ENCODE results near the gene RIMBP3C.
A peak's percentile ranks its signal among the peaks of the same experiment; 100 is the strongest.
"Not testable (repeated sequence)": the region's sequence is repeated elsewhere in the genome, so short reads cannot be mapped to it uniquely, and the experiment has no call there.

The RIMBP3C gene

DNA sequence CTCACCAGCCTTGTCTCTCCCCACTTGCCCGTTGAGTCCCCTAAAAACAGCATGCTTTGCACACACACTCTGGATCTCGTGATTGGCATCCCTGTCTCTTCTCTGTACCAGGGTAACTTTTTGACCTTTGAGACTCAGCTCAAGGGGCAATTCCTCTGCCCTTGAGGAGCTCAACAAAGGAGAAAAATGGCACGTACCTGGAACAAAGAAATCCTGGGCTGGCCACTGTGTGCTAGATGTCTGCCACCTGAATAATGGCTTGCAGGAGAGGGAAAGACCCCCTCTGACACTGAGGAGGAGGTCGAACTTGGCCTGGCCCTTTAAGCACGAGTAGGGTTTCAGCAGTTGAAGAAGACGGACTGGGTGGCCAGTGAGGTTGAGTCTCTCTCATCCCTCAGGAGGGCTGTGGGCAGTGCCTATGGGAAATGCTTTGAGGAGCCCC is 22.1 kb upstream of the RIMBP3C start:
- no peak for DNase-seq (ENCODE audit: low spot score)

DNA sequence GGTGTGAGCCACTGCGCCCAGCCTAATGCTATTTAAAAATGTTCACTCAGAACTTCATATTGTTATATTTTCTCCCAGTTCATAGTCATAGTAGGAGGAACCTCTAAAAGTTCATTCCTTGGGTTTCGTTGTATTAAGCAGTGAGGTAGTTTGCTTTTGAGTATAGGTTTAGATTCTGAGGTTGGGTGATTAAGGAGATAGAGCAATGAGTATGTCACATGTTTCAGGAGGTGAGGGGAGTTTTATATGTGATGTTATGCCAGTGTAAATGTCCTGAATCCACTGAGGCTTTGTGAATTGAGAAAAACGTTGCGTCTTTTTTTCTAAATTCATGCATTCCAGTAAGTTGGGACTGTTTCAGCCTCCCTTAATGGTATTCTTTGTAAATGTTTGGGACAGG is 20.4 kb upstream of the RIMBP3C start:
- DNase-seq (ENCODE audit: low spot score): no peak

DNA sequence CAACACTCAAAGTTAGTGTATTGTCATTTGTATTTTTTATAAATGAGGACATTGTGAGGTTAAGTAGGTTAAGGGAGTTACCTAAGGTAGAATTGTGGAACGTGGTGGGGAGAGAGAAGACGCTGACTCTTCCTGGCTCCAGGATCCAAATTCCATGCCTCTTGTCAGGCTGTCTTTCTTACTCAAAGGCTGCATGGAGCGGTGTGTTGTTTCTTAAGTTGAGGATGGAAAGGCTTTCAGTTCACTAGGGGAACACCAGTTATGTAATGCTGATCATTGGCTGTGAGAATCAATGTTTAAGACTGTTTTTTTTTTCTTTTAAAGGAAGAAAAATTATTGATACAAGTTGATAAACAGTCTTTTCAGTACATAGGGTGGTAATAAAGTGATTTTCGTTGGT is 19.1 kb upstream of the RIMBP3C start:
- DNase-seq (ENCODE audit: low spot score): no peak

GRCh38 chr22:21569459-21570170 is 18.4 kb upstream of the RIMBP3C start:
- no peak for DNase-seq (ENCODE audit: low spot score)

GRCh38 chr22:21569076-21569427 is 17.8 kb upstream of the RIMBP3C start:
- DNase-seq (ENCODE audit: low spot score): not testable (repeated sequence)

DNA sequence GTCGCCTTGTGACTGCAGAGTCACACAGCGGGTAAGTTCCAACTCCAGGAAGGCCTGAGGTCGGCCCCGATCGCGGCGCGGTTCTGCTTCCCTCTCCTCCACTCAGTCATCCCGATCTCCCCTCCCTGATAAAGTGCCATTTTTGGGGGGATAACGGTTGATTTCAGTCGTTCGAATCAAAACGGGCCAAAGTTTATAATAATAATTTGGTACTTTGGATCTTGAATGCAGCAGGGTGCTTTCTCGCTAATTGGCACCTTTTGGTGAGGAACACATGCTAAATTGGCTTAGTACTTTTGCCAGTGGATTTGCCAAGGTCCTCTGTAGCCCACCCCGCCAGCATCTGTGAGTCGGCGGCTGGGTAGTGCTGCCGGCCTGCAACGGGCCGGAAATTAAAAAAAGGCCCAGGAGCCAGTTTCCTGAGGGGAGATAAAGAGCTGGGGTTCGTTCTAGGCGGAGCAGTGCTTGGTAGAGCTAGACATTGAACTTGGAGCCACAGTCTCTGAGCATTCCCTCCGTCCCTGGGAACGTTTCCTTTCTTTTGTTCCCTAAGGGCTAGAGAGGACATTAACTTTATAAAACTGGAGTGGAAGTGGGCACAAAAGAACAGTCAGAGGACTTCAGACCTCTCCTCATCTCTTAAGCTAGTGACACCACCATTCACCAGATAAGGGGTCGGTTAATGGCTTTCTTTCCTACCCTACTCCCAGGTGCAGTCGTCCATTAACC is 17.2 kb upstream of the RIMBP3C start:
- no peak for DNase-seq (ENCODE audit: low spot score)

DNA sequence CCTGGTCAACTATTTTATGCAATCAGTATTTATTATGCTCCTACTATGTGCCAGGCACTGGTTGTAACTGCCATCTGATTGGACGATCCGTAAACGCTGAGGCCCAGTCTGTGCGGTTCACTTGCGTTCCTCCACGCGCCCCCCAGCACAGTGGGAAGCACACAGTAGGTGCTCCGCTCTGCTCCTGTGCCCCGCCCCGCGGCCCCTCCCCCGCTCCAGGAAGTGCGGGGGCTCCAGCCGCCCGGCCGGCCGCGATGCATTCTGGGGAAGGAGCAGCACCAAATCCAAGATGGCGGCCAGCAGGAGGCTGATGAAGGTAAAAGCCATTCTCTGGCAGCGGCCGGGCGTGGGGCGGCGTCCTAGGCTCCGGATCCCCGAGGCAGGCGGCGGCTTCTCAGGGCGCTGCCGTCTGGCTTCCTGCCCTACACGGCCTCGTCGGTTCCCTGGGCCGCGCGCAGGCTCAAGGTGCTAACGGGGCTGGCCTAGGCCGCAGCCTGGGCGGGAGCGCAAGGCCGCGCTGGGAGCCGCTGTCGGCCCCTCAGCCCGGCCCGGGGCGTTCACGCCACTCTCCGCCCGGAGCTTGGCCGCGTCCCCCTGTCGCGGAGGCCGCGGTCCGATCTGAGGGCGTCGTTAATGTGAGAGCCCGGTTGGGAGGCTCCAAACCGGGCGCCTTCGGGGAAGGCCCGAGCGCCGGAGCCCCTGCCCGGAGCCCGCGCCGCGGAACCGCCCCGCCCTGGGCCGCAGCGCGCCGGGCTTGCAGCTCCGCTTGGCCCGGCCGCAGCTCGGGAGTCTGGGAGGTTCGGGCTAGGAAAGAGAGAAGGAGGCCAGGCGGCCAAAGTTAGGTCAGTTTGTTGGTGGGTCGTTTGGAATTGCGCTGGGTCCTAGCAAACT is 16.4 kb upstream of the RIMBP3C start, which contains the start of gene UBE2L3:
Gene UBE2L3 (plus strand): TSS at position 259 of the 891 bp plus-strand sequence. CDS start 31 bp downstream, at position 290.
- peak; percentile 62 for DNase-seq (ENCODE audit: low spot score)

GRCh38 chr22:21564411-21564810 is 13.2 kb upstream of the RIMBP3C start:
- no peak for DNase-seq (ENCODE audit: low spot score)

- no peak for DNase-seq (ENCODE audit: low spot score)
These were observed 12.7 kb upstream of the RIMBP3C start for GRCh38 chr22:21563912-21564311.

GRCh38 chr22:21560657-21561056 is 9.4 kb upstream of the RIMBP3C start:
- not testable (repeated sequence) for DNase-seq (ENCODE audit: low spot score)

- DNase-seq (ENCODE audit: low spot score): not testable (repeated sequence)
These were observed 8.3 kb upstream of the RIMBP3C start for GRCh38 chr22:21559345-21560125.

- not testable (repeated sequence) for DNase-seq (ENCODE audit: low spot score)
These were observed 598 bp downstream of the RIMBP3C start for GRCh38 chr22:21550678-21551047.

DNA sequence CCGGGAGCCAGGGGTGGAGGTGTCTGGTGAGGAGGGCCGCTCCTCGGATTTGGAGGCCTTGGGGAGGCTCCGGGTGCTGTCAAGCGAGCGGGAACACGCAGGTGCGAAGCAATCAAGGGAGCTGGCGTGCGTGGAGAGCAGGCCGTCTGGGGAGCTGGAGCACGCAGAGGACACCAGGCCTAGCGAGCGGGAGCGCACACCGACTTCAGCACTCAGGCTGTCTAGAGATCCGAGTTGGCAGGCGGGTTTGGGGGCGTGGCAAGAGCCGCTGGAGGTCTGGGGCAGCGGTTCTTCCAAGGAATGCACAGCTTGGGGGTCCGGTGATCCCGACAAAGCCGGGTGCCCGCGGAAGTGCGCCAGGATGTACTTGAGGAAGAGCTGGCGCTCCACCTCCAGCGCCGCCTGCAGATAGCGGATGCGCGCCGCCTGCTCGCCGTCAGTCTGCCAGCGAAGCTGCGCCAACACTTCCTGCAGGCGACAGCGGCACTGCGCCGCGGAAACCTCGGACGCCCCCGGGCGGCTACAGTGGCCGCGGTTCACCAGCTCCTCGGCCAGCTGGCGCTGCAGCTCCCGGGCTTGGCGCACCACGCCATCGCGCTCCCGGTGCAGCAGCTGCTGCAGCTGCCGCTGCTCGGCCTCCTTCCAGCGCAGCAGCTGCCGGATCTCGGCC is 1.1 kb downstream of the RIMBP3C start:
- not testable (repeated sequence) for DNase-seq (ENCODE audit: low spot score)

DNA sequence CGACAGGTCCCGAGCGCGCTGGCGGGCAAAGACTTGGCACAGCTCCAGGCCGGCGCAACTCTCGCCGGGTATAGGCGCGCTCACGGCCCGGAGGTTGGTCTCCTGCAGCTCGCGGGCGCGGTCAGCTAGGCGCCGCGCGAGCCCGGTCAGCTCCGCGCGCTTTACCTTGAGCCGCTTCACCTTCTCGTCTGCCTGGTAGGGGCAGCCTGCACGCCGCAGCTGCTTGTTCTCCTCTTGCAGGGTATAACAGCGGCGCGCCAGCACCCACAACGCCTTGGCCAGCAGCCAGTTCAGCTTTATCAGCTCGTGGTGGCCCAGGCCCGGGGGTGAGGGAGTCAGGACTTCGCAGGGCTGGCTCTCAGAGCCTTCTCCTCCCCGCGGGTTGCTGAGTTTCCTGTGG is 1.7 kb downstream of the RIMBP3C start:
- DNase-seq (ENCODE audit: low spot score): not testable (repeated sequence)

GRCh38 chr22:21544432-21545322 is 6.6 kb downstream of the RIMBP3C start:
- DNase-seq (ENCODE audit: low spot score): not testable (repeated sequence)

- not testable (repeated sequence) for DNase-seq (ENCODE audit: low spot score)
These were observed 11.4 kb downstream of the RIMBP3C start for GRCh38 chr22:21539862-21540261.

DNA sequence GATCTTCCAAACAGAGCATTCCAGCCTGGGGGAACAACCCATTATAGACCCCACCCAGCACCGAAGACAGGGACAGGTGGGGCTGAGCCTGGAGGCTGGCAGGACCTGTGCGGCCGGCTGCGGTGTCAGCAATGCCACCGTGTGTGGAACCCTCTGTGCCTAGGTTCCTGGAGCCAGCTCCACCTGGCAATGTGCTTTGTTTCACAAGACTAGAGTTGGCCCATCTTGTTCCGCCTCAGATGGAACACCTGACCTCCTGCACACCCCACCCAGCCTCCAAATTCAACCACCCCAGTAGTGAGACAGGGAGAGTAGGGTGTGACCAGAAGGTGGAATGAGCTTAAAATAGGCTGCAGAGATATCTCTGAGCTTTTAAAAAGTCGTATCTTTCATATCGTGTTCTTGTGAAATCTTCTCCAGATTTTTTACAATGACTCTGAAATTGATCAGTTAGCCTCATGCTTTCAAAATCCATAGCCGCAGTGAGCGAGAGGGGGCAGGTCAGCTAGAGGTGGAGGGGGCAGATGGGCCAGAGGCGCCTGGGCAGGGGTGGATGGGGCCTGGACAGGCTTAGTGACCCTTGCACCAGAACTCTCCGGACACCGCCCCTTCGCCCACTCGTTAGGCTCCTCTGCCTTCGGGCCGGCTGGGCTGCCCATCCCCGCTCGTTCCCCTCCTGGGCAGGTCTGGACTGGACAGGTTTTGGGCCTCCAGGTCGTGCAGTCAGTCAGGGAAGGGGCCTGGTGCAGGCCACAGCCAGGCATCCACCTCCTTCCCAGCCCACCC is 18.2 kb downstream of the RIMBP3C start:
- DNase-seq (ENCODE audit: low spot score): not testable (repeated sequence)

DNA sequence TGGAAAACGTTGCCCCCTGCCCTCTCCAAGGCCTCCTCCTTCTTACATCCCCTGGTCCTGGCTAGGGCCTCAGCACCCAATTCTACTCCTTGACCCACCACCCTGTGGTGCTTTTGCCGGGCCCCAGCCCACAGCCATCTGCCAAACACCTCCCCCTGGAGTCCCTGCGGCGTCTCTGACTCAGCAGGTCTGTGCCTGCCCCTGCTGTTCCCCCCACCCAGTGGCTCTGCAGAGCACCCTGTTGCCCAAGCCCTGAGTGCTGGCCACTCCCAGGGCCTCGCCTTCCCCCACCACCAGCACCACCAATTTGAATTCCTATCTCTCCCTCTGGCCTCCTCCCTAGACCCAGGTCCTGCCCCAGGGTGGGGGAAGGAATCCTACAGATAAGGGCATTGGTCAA is 19.7 kb downstream of the RIMBP3C start:
- DNase-seq (ENCODE audit: low spot score): not testable (repeated sequence)
